Activated CD8-positive, alpha-beta T cell treated with anti-CD3 and anti-CD28 coated beads for 36 hours (primary cell): Measurements from ENCODE around the gene CDR2. TPM values are rescaled to one million over a fixed set of nuclear protein-coding genes. Genes with fewer than 3 reads are reported as not detected.
"Not testable (repeated sequence)": the region's sequence is repeated elsewhere in the genome, so short reads cannot be mapped to it uniquely, and the experiment has no call there.

Experiments
- ATAC-seq: fragments of 200-7000 bp; cut with Tn5 transposase; one replicate; pipeline ENCODE4 v1.10.0; 2021; ENCODE audit warnings: mild to moderate bottlenecking, moderate library complexity
- CTCF ChIA-PET: fragments of 350-600 bp; sonication (Branson Sonifier 250); formaldehyde crosslinking; loops from one replicate; lab custom pipeline; 2021; ENCODE audit warnings: antibody characterized with exemption; lab: Charles Lee
- POLR2A ChIA-PET: fragments of 350-600 bp; sonication (Branson Sonifier 250); formaldehyde crosslinking; loops from one replicate; lab custom pipeline; 2021; ENCODE audit warnings: antibody characterized with exemption; lab: Charles Lee
- DNase-seq: peaks from one replicate; pipeline ENCODE4 v3.0.0-alpha.2; 2020
- H3K27ac Mint-ChIP-seq: one replicate; pipeline ENCODE4 v1.8.0; 2021; ENCODE audit warnings: mild to moderate bottlenecking, mixed read lengths
- H3K27me3 Mint-ChIP-seq: one replicate; pipeline ENCODE4 v1.8.0; 2021; ENCODE audit warnings: mixed read lengths
- H3K36me3 Mint-ChIP-seq: one replicate; pipeline ENCODE4 v1.8.0; 2021; ENCODE audit warnings: low read depth, mixed read lengths
- H3K4me1 Mint-ChIP-seq: one replicate; pipeline ENCODE4 v1.8.0; 2021; ENCODE audit warnings: low read depth, mixed read lengths
- H3K4me3 Mint-ChIP-seq: one replicate; pipeline ENCODE4 v1.8.0; 2021; ENCODE audit warnings: mild to moderate bottlenecking, moderate library complexity, mixed read lengths
- H3K9me3 Mint-ChIP-seq: one replicate; pipeline ENCODE4 v1.8.0; 2021; ENCODE audit warnings: mixed read lengths
- intact Hi-C: fragments of 100-400 bp; cut with micrococcal nuclease; formaldehyde crosslinking; loops from one replicate; pipeline ENCODE4 v1.10.0; 2022
- total RNA-seq, 2 experiments: library from RNA; stranded (reverse); gene quantifications; one replicate each; pipeline ENCODE4 v1.2.3, GENCODE V29; 2021
- TF ChIP-seq, protein P1 (sequence below): fragments of 200-600 bp; IDR thresholded peaks from one replicate; pipeline ENCODE4 v1.8.0; 2022; ENCODE audit warnings: antibody characterized with exemption, mild to moderate bottlenecking

The CDR2 gene
- total RNA-seq, 2 experiments from 2014 or later = 34.7 to 37.6 TPM

DNA sequence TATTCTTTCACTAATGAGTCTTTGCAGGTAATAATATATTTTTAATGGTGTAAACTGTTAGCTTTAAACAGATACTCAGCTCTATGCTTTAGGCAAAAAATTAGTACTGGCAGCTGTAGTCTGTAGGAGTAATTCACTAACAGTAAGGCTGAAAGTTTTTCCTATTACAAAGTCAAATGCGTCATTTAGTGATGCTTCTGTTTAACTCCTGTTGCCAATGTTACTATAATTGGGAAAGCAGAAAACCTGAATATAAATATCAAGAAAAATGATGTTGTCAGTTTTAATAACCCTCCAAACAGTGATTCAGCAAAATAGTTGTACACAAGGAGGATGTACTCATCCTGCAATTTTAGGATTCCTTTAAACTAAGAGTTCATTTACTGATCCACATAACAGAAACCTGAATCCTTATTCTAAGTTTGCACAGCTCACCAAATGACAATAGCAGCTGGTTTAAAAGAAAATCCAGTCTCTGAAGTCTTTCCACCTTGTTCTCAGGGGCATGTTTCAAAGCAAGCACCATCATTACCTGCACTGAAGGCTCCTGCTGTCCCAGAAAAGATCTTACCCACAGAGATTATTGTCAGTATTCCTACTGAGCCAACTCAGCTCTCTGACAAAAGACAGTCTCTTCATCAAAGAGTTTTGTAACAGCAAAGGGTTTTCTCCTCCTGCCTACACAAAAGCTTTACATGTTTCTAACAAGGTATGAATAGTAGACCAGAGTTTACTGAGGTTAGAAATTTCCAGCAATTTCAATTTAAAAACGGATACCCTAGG is 4.2 kb downstream of the CDR2 start:
- H3K9me3 Mint-ChIP-seq = peaks cover 5% of the 10 kb centered on the region
- DNase-seq = no peak
- no peaks in the 10 kb centered on the region for H3K27me3 Mint-ChIP-seq
- peaks cover 71% of the 10 kb centered on the region for H3K4me1 Mint-ChIP-seq
- TF ChIP-seq, protein P1, sequence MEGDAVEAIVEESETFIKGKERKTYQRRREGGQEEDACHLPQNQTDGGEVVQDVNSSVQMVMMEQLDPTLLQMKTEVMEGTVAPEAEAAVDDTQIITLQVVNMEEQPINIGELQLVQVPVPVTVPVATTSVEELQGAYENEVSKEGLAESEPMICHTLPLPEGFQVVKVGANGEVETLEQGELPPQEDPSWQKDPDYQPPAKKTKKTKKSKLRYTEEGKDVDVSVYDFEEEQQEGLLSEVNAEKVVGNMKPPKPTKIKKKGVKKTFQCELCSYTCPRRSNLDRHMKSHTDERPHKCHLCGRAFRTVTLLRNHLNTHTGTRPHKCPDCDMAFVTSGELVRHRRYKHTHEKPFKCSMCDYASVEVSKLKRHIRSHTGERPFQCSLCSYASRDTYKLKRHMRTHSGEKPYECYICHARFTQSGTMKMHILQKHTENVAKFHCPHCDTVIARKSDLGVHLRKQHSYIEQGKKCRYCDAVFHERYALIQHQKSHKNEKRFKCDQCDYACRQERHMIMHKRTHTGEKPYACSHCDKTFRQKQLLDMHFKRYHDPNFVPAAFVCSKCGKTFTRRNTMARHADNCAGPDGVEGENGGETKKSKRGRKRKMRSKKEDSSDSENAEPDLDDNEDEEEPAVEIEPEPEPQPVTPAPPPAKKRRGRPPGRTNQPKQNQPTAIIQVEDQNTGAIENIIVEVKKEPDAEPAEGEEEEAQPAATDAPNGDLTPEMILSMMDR = no peak
- H3K4me3 Mint-ChIP-seq = peak overlapping the region; percentile 98
- H3K27ac Mint-ChIP-seq = peak overlapping the region; percentile 93
- peaks cover 57% of the 10 kb centered on the region for H3K36me3 Mint-ChIP-seq
- ChIA-PET CTCF (interaction anchor here (1.7 kb wide), 1 partner anchor 12 kb away, joined by 4 read pairs; no protein-coding TSS in a partner anchor), POLR2A (interaction anchor here (11.2 kb wide), 1 partner anchor 11 kb away, joined by 152 read pairs; no protein-coding TSS in a partner anchor)
- no peak for ATAC-seq
- intact Hi-C loops = no loop called here

DNA sequence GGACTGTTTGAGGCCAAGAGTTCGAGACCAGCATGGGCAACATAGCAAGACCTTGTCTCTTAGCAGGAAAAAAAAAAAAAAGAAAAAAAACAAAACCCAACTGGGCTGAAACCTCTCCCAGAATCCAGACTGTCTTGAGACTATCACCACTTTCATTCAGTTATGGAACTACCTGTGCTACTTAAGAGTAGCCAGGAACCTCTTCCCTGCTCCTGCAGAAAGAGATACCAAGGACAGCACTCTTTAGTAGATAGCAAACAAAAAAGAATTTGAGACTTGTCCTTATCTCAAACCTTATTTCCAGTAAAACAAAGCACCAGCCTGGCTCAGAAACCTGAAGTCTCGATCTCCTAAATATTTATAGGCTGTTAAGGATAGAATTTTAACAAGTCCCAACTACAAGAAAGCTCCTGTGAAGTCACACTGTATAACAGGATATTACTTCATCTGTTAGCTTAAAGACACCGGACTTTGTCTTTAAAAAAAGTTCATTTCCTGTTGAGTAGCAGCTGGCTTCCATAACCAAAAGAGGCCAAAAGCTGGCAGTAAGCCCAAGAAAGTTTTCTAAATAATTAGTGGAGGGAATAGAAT is 5.1 kb downstream of the CDR2 start:
- Mint-ChIP-seq H3K4me1 (peaks cover 76% of the 10 kb centered on the region), H3K4me3 (peak overlapping the region; percentile 35), H3K9me3 (peaks cover 5% of the 10 kb centered on the region), H3K27ac (peak overlapping the region; percentile 80), H3K27me3 (no peaks in the 10 kb centered on the region), H3K36me3 (peaks cover 66% of the 10 kb centered on the region)
- TF ChIP-seq, protein P1 = no peak
- POLR2A ChIA-PET = interaction anchor here (11.2 kb wide), 1 partner anchor 10 kb away, joined by 152 read pairs; no protein-coding TSS in a partner anchor
- CTCF ChIA-PET = interaction anchor here (1.7 kb wide), 1 partner anchor 11 kb away, joined by 4 read pairs; no protein-coding TSS in a partner anchor
- DNase-seq = no peak
- ATAC-seq = no peak
- intact Hi-C loops = no loop called here

DNA sequence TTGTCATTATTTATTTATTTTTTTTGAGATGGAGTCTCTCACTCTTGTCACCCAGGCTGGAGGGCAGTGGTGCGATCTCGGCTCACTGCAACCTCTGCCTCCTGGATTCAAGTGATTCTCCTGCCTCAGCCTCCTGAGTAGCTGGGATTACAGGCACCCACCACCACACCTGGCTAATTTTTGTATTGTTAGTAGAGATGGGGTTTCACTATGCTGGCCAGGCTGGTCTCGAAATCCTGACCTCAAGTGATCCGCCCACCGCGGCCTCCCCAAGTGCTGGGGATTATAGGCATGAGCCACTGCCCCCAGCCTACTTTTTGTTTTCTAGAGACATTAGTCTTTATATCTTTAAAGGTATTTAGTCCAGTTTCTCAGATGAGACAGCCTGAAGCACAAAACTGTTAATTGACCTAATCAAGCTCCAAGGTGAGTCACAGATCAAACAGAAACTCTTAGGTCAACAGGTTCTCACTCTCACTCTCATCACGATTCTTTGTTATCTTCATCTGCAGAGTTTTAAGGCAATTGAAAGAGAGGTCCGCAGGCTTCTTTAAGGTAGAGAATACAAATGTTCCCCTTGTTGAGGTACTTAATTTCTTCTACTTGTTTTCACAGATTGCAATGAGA is 6.1 kb downstream of the CDR2 start:
- DNase-seq, H3K4me3 Mint-ChIP-seq, H3K27me3 Mint-ChIP-seq, intact Hi-C loops, ATAC-seq, H3K9me3 Mint-ChIP-seq: not testable (repeated sequence)
- POLR2A ChIA-PET = interaction anchor here (11.2 kb wide), 1 partner anchor 9 kb away, joined by 152 read pairs; no protein-coding TSS in a partner anchor
- CTCF ChIA-PET = interaction anchor here (0.7 kb wide), 1 partner anchor 16 kb away, joined by 3 read pairs; no protein-coding TSS in a partner anchor
- peak overlapping the region; percentile 80 for H3K27ac Mint-ChIP-seq
- H3K4me1 Mint-ChIP-seq = peaks cover 83% of the 10 kb centered on the region
- peaks cover 71% of the 10 kb centered on the region for H3K36me3 Mint-ChIP-seq

DNA sequence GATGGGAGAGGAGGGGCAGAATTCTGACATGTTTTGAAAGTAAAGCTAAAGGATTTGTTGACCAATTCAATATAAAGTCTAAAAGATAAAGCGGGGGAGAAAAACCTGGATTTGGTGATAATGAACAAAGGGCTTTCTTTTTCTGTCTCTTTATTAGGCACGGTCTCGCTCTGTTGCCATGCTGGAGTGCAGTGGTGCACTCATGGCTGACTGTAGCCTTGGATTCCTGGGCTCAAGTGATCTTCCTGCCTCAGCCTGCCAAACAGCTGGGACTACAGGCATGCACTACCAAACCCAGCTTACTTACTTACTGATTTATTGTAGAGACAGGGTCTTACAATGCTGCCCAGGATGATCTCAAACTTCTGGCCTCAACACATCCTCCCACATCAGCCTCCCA is 7.5 kb downstream of the CDR2 start:
- peaks cover 5% of the 10 kb centered on the region for H3K9me3 Mint-ChIP-seq
- intact Hi-C loops = no loop called here
- TF ChIP-seq, protein P1 = no peak
- no peak for DNase-seq
- H3K4me3 Mint-ChIP-seq = no peak overlapping the region
- H3K27ac Mint-ChIP-seq = peak overlapping the region; percentile 41
- H3K27me3 Mint-ChIP-seq = no peaks in the 10 kb centered on the region
- ChIA-PET CTCF (no interaction called here), POLR2A (interaction anchor here (11.2 kb wide), 1 partner anchor 8 kb away, joined by 152 read pairs; no protein-coding TSS in a partner anchor)
- peaks cover 82% of the 10 kb centered on the region for H3K4me1 Mint-ChIP-seq
- H3K36me3 Mint-ChIP-seq = peaks cover 71% of the 10 kb centered on the region
- ATAC-seq = no peak

DNA sequence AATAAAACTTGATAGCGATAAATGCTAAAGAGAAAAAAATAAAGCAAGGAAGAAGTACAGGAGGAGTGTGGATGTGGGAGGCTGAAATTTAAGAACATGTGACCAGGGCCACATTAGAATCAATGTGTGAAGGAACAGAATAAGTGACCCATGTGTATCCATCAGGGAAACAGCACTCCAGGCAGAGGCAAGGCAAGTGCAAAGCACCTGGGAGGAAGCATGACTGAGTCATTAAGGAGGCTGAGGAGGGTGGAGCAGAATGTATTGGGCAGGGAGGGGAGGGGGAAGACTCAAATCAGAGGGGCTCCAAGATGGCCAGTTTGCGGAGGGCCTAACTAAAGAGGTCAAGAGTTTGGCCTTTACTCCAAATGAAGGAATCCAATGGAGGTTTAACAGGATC is 8.0 kb downstream of the CDR2 start:
- Mint-ChIP-seq H3K9me3 (peaks cover 5% of the 10 kb centered on the region), H3K36me3 (peaks cover 68% of the 10 kb centered on the region), H3K4me3 (no peak overlapping the region), H3K4me1 (peaks cover 80% of the 10 kb centered on the region), H3K27me3 (no peaks in the 10 kb centered on the region), H3K27ac (peak overlapping the region; percentile 53)
- no peak for DNase-seq
- ChIA-PET CTCF (no interaction called here), POLR2A (interaction anchor here (11.2 kb wide), 1 partner anchor 8 kb away, joined by 152 read pairs; no protein-coding TSS in a partner anchor)
- intact Hi-C loops = no loop called here
- ATAC-seq = no peak
- TF ChIP-seq, protein P1 = no peak
